Activated CD4-positive, alpha-beta T cell treated with anti-CD3 and anti-CD28 coated beads, Interleukin-2, amount 10 ng/mL, durations not matched to agents 24 days and 14 days (primary cell): ENCODE measurements around the gene KIF5B. TPM values are rescaled to one million over a fixed set of nuclear protein-coding genes. Genes with fewer than 3 reads are reported as not detected.
"Not testable (repeated sequence)": the region's sequence is repeated elsewhere in the genome, so short reads cannot be mapped to it uniquely, and the experiment has no call there.

Experiments
- DNase-seq: peaks from one replicate; pipeline ENCODE4 v3.0.0; 2022
- H3K27ac Mint-ChIP-seq: one replicate; pipeline ENCODE4 v1.8.0; 2022; ENCODE audit warnings: mild to moderate bottlenecking, mixed read lengths
- H3K27me3 Mint-ChIP-seq: one replicate; pipeline ENCODE4 v1.8.0; 2022; ENCODE audit warnings: mixed read lengths
- H3K36me3 Mint-ChIP-seq: one replicate; pipeline ENCODE4 v1.8.0; 2022; ENCODE audit warnings: low read depth, mild to moderate bottlenecking, mixed read lengths
- H3K4me1 Mint-ChIP-seq: one replicate; pipeline ENCODE4 v1.8.0; 2021; ENCODE audit warnings: mixed read lengths
- H3K4me3 Mint-ChIP-seq: one replicate; pipeline ENCODE4 v1.8.0; 2022; ENCODE audit warnings: mild to moderate bottlenecking, moderate library complexity, mixed read lengths
- H3K9me3 Mint-ChIP-seq: one replicate; pipeline ENCODE4 v1.8.0; 2021; ENCODE audit warnings: mixed read lengths
- intact Hi-C: fragments of 100-400 bp; cut with micrococcal nuclease; formaldehyde crosslinking; loops from one replicate; pipeline ENCODE4 v1.15.1; 2023
- total RNA-seq: library from RNA; stranded (reverse); gene quantifications from 2 replicates; pipeline ENCODE4 v1.2.3, GENCODE V29; 2022

Gene KIF5B
- 81.3 and 82.2 TPM in 2 replicates for total RNA-seq

DNA sequence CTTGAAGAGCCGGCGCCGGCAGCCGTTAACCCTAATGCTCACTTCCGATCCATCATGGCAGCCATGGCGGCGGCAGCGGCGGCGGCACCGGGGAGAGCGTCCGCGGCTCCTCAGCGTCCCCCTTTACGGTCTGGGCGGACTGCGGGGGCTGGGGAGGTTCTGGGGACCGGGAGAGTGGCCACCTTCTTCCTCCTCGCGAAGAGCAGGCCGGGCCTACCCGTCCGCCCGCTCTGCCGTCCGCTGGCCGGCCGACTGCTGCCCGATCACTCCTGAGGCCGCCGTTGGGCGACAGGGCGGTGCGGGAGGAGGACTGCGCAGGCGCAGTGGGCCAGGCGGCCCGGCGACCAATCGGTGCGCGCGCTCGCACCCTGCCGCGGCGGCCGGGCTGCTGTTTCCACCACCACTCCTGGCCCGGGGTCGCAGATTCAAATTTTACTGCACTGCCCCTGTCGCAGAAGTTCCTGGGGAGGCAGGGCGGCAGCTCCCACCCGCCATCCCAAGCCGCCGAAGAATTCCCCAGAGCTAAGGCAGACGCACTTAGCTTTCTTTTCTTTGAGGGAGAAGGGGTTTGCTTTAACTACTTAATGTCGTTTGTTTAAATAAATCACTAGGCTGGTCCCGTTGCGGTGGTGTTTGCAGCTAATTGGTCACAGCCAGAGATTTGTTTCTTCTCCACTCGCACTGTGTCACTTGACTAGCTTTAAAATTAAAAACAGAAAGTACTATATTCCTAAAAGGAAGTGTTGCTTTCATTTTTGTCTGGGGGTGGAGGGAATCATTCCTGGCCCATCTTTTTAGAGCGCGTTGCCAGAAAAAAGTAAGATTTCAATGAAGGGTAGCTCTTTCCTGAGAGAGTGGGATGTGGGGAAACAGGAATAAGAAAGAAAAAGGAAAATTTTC lies at the start of gene KIF5B:
Gene KIF5B (minus strand): TSS at position 290 of the 900 bp plus-strand sequence. CDS start 452 bp downstream, outside the sequence.
- Mint-ChIP-seq H3K4me1 (peaks cover 33% of the 10 kb centered on the region), H3K27me3 (no peaks in the 10 kb centered on the region), H3K4me3 (peak within 1 kb of the TSS; percentile 92), H3K36me3 (peaks cover 23% of the 10 kb centered on the region), H3K9me3 (no peaks in the 10 kb centered on the region), H3K27ac (peak within 1 kb of the TSS; percentile 96)
- intact Hi-C loops, result loop anchor here (1.0 to 10.0 kb wide), 6 partner anchors 14 to 1078 kb away; partner anchors contain the start of genes ARHGAP12 and EPC1
- DNase-seq, result peak; percentile 97

DNA sequence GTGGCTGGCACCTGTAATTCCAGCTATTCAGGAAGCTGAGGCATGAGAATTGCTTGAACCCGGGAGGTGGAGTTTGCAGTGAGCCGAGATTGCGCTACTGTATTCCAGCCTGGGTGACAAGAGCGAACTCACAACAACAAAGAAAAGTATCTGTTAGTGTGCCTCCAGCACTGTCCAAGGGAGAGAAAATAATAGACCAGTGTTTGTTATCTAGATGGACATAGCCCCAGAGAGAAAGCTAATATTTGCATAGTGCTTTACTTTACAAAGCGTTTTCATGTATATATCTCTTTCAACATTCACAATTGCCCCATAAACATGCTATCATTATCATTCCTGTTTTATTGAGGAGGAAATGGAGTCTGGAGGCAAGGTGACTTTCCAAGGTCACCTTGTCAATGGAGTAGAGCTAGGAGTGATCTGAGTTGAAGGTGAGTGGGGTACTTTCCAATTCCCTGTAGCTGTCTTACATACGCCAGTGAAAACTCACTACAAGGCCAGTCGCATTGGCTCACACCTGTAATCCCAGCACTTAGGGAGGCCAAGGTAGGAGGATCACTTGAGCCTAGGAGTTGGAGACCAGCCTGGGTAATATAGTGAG lies 49.7 kb upstream of the KIF5B start:
- intact Hi-C loops, result loop anchor here (10.0 kb wide), 1 partner anchor 69 kb away; no protein-coding TSS in a partner anchor
- Mint-ChIP-seq H3K9me3 (no peaks in the 10 kb centered on the region), H3K27me3 (peaks cover 15% of the 10 kb centered on the region), H3K36me3 (no peaks in the 10 kb centered on the region), H3K4me1 (no peaks in the 10 kb centered on the region), H3K4me3 (no peak overlapping the region), H3K27ac (no peak overlapping the region)
- no peak for DNase-seq

- intact Hi-C loops, result loop anchor here (10.0 kb wide), 1 partner anchor 70 kb away; no protein-coding TSS in a partner anchor
- DNase-seq, result no peak
- Mint-ChIP-seq H3K27me3 (peaks cover 15% of the 10 kb centered on the region), H3K4me1 (no peaks in the 10 kb centered on the region), H3K27ac (no peak overlapping the region), H3K36me3 (no peaks in the 10 kb centered on the region), H3K4me3 (no peak overlapping the region), H3K9me3 (no peaks in the 10 kb centered on the region)
These were observed 48.6 kb upstream of the KIF5B start for GRCh38 chr10:32104622-32105509.

GRCh38 chr10:32104181-32104580 lies 48.0 kb upstream of the KIF5B start:
- H3K27ac Mint-ChIP-seq, result no peak overlapping the region
- intact Hi-C loops, result loop anchor here (10.0 kb wide), 1 partner anchor 71 kb away; no protein-coding TSS in a partner anchor
- H3K27me3 Mint-ChIP-seq, result peaks cover 18% of the 10 kb centered on the region
- DNase-seq, result no peak
- H3K4me3 Mint-ChIP-seq, result no peak overlapping the region
- no peaks in the 10 kb centered on the region for H3K4me1 Mint-ChIP-seq
- H3K36me3 Mint-ChIP-seq, result no peaks in the 10 kb centered on the region
- no peaks in the 10 kb centered on the region for H3K9me3 Mint-ChIP-seq

DNA sequence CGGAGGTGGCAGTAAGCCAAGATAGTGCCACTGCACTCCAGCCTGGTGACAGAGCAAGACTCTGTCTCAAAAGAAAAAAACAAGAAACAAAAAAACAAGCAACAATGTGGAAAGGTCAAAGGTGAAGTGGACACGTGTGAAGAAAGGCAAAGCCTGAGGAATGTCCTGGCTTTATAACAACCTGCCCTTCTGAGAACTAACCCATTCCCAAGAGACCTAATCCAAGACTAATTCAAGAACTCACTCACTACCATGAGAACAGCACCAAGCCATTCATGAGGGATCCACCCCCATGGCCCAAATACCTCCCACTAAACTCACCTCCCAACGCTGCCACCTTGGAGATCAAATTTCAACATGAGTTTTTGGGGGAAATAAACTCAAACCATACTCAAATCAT lies 47.5 kb upstream of the KIF5B start:
- no peaks in the 10 kb centered on the region for H3K4me1 Mint-ChIP-seq
- no peaks in the 10 kb centered on the region for H3K36me3 Mint-ChIP-seq
- peaks cover 18% of the 10 kb centered on the region for H3K27me3 Mint-ChIP-seq
- no peak for DNase-seq
- intact Hi-C loops, result loop anchor here (10.0 kb wide), 1 partner anchor 71 kb away; no protein-coding TSS in a partner anchor
- no peaks in the 10 kb centered on the region for H3K9me3 Mint-ChIP-seq
- H3K4me3 Mint-ChIP-seq, result no peak overlapping the region
- no peak overlapping the region for H3K27ac Mint-ChIP-seq

- H3K27ac Mint-ChIP-seq, H3K4me3 Mint-ChIP-seq, H3K4me1 Mint-ChIP-seq, H3K36me3 Mint-ChIP-seq, intact Hi-C loops, DNase-seq, H3K9me3 Mint-ChIP-seq: not testable (repeated sequence)
- H3K27me3 Mint-ChIP-seq, result peaks cover 13% of the 10 kb centered on the region
These were observed 42.5 kb upstream of the KIF5B start for GRCh38 chr10:32098566-32099259.

- Mint-ChIP-seq H3K9me3 (no peaks in the 10 kb centered on the region), H3K27ac (no peak overlapping the region), H3K4me3 (no peak overlapping the region), H3K36me3 (no peaks in the 10 kb centered on the region), H3K27me3 (peaks cover 12% of the 10 kb centered on the region), H3K4me1 (no peaks in the 10 kb centered on the region)
- intact Hi-C loops, result no loop called here
- DNase-seq, result no peak
These were observed 39.0 kb upstream of the KIF5B start for GRCh38 chr10:32095116-32095733.

GRCh38 chr10:32093650-32094049 lies 37.4 kb upstream of the KIF5B start:
- no peaks in the 10 kb centered on the region for H3K9me3 Mint-ChIP-seq
- no peaks in the 10 kb centered on the region for H3K36me3 Mint-ChIP-seq
- intact Hi-C loops, result no loop called here
- DNase-seq, result no peak
- peaks cover 21% of the 10 kb centered on the region for H3K27me3 Mint-ChIP-seq
- H3K4me3 Mint-ChIP-seq, result no peak overlapping the region
- H3K27ac Mint-ChIP-seq, result no peak overlapping the region
- no peaks in the 10 kb centered on the region for H3K4me1 Mint-ChIP-seq

DNA sequence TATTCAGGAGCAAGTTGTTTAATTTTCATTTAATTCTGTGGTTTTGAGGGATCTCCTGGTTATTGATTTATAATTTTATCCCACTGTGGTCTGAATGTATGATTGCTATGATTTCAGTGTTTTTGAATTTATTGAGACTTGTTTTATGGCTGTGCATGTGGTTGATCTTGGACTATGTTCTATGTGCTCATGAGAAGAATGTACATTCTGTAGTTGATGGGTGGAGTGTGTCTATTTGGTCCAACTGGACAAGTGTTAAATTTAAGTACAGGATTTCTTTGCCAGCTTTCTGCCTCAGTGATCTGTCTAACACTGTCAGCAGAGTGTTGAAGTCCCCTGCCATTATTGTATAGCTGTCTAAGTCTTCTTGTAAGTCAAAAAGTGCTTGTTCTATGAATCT lies 34.8 kb upstream of the KIF5B start:
- peaks cover 27% of the 10 kb centered on the region for H3K27me3 Mint-ChIP-seq
- H3K36me3 Mint-ChIP-seq, result no peaks in the 10 kb centered on the region
- H3K4me3 Mint-ChIP-seq, result no peak overlapping the region
- intact Hi-C loops, result no loop called here
- no peaks in the 10 kb centered on the region for H3K4me1 Mint-ChIP-seq
- no peaks in the 10 kb centered on the region for H3K9me3 Mint-ChIP-seq
- H3K27ac Mint-ChIP-seq, result no peak overlapping the region
- no peak for DNase-seq

DNA sequence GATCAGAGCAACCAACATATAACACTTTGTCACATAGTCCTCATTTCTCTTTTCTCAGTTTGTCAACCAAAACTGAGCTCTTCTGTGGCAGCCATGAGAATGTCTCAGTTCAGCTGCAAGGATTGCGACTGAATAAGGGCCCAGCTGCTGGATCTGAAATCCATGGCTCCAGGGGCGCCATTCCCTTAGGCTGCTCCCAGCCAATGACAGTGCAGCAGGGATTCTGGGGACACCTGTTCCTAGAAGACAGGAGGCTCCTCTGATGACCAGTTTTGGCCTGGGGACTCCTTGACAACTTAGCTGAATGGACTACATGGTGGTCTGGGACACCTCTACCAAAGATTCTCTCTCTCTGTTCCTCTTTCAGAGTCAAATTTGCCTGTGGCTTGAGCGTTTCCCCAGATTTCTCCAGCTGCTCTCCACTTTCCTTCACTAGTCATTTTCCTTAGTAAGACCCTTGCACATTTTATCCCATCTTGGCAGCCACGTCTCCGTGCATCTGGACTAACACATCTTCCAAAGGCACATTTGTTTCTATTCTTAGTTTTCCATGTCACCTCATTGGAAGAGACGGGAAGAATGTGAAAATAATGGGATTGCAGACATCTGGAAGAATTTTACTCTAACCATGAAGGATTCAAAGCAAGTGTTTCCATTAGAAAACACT lies 28.1 kb upstream of the KIF5B start:
- H3K4me1 Mint-ChIP-seq, result no peaks in the 10 kb centered on the region
- intact Hi-C loops, result no loop called here
- H3K9me3 Mint-ChIP-seq, result no peaks in the 10 kb centered on the region
- no peak for DNase-seq
- H3K27ac Mint-ChIP-seq, result no peak overlapping the region
- H3K4me3 Mint-ChIP-seq, result no peak overlapping the region
- peaks cover 9% of the 10 kb centered on the region for H3K27me3 Mint-ChIP-seq
- H3K36me3 Mint-ChIP-seq, result no peaks in the 10 kb centered on the region

DNA sequence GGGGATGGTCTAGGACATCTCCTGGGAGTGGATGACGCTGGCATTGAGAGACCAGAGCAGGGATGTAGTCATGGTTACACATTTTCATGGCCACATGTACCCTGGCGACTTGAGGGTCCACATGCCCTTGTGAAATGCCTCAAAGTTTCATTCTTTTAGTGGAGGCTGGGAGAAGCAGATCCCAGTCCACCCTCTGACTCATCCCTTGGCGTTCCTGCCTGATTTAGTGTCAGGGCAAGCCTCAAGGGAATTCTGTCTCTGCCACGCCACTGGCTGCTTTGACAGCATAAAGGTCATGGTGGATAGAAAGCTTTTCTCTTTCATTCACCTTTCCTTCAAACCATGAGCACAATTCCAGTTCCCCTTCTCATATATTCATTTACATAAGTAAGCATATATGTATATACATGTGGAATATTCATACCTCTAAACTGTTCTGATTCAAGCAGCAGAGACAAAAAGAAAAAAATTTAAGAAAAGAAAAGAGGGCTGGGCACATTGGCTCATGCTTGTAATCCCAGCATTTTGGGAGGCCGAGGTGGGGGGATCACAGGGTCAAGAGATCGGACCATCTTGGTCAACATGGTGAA lies 21.8 kb upstream of the KIF5B start:
- Mint-ChIP-seq H3K4me1 (no peaks in the 10 kb centered on the region), H3K36me3 (no peaks in the 10 kb centered on the region), H3K9me3 (no peaks in the 10 kb centered on the region), H3K27me3 (peaks cover 6% of the 10 kb centered on the region), H3K4me3 (no peak overlapping the region), H3K27ac (no peak overlapping the region)
- DNase-seq, result no peak
- intact Hi-C loops, result no loop called here

DNA sequence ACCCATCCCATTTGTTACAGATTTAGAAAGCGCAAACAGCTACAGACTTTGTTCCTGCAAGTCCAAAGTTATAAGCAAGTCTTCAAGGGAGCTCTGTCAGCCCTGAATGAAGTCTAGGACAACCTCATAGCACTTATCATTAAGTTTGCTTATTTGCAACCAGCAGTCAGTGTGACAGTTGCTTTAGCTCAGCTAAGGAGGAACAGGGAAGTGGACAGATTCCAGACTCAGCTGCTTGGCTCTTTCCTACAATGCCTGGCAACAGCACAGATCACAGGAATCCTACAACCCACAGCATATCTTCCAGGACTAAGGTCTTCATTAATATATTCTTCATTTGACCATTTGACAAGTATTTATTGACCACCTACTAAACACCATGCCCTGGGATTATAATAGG lies 17.4 kb upstream of the KIF5B start:
- DNase-seq, result no peak
- Mint-ChIP-seq H3K9me3 (no peaks in the 10 kb centered on the region), H3K4me3 (no peak overlapping the region), H3K27me3 (peaks cover 6% of the 10 kb centered on the region), H3K4me1 (no peaks in the 10 kb centered on the region), H3K36me3 (no peaks in the 10 kb centered on the region), H3K27ac (no peak overlapping the region)
- intact Hi-C loops, result no loop called here
